K562 (cell line): ENCODE results near the gene AAMP. TPM values are rescaled to one million over a fixed set of nuclear protein-coding genes. Genes with fewer than 3 reads are reported as not detected.

ENCODE experiments used
- ATAC-seq: fragments of 200-7000 bp; cut with Tn5 transposase; 3 replicates; pipeline ENCODE4 v1.9.1; 2020; ENCODE audit warnings: moderate library complexity
- BruUV-seq: library from RNA; stranded (reverse); fragments of 400-500 nt; replicated peaks from 2 replicates; lab custom pipeline; 2021; lab: Mats Ljungman, UMichigan
- CTCF ChIA-PET: fragments of 300-600 bp; formaldehyde crosslinking; extraction: SDS; loops from one replicate; lab custom pipeline; 2021; ENCODE audit warnings: low intra/inter-chr PET ratio; lab: Yijun Ruan, JAX
- POLR2A ChIA-PET: fragments of 300-600, 350-650 bp; sonication (Branson Sonifier 250); formaldehyde crosslinking; extraction: SDS; loops from one replicate; lab custom pipeline; 2021; ENCODE audit warnings: antibody characterized with exemption, inconsistent platforms; lab: Yijun Ruan, JAX
- DNase-seq, 4 experiments: peaks; one replicate each; pipeline versions ENCODE4 v3.0.0 to v3.0.0-alpha.2; 2011 to 2018; ENCODE audit warnings: low spot score in 3 of 4, mixed read lengths in 3 of 4; ENCODE audit errors: extremely low read depth in 1 of 4
- FAIRE-seq: peaks from 2 replicates; lab custom pipeline; 2011; peaks lifted over from hg19 to GRCh38; lab: Jason Lieb, UNC
- H2AFZ ChIP-seq: 2 replicates; pipeline ENCODE4 v1.6.0; 2011; ENCODE audit warnings: low read depth, low read length, control low read depth, inconsistent platforms
- H3K27ac ChIP-seq: fragments of 200-600 bp; 3 replicates; pipeline ENCODE4 v1.8.0; 2011; ENCODE audit warnings: low read depth, mild to moderate bottlenecking, control low read depth, inconsistent platforms, low read length, moderate library complexity, mixed read lengths; ENCODE audit errors: extremely low read depth
- H3K27me3 ChIP-seq, 2 experiments: fragments of 300-600 bp in 1 of 2; 2 replicates in 1 of 2; 3 replicates in 1 of 2; pipeline versions ENCODE4 v1.6.0 to v1.8.0; 2011; ENCODE audit warnings: inconsistent platforms in 2 of 2, low read length in 2 of 2, mild to moderate bottlenecking in 1 of 2, mixed read lengths in 1 of 2, moderate library complexity in 1 of 2; ENCODE audit not compliant: control insufficient read depth in 2 of 2, insufficient read depth in 2 of 2
- H3K36me3 ChIP-seq: fragments of 300-600 bp; 3 replicates; pipeline ENCODE4 v1.8.0; 2011; ENCODE audit warnings: mild to moderate bottlenecking, low read length, inconsistent platforms; ENCODE audit not compliant: control insufficient read depth, insufficient read depth
- H3K4me1 ChIP-seq, 2 experiments: fragments of 200-600 bp in 1 of 2; replicated peaks in 1 of 2; 2 replicates in 1 of 2; 3 replicates in 1 of 2; pipeline versions ENCODE4 v1.5.1 to v1.8.0; 2011; ENCODE audit warnings: inconsistent platforms in 2 of 2, low read length in 2 of 2, mild to moderate bottlenecking in 1 of 2, mixed read lengths in 1 of 2, moderate library complexity in 1 of 2; ENCODE audit not compliant: control insufficient read depth in 2 of 2, insufficient read depth in 2 of 2
- H3K4me2 ChIP-seq: 2 replicates; pipeline ENCODE4 v1.6.1; 2011; ENCODE audit warnings: low read length, control low read depth, inconsistent platforms, mixed read lengths; ENCODE audit not compliant: insufficient read depth
- H3K4me3 ChIP-seq: fragments of 200-600 bp; sonication (generic), shearing (Covaris generic); 2 replicates; pipeline ENCODE4 v1.5.1; 2016; ENCODE audit warnings: control low read depth, inconsistent platforms
- H3K79me2 ChIP-seq: fragments of 200-600 bp; 3 replicates; pipeline ENCODE4 v1.8.0; 2011; ENCODE audit warnings: low read length, inconsistent platforms; ENCODE audit not compliant: control insufficient read depth, insufficient read depth
- H3K9ac ChIP-seq, 2 experiments: 2 replicates each; pipeline versions ENCODE4 v1.6.0 to v1.6.1; 2011; ENCODE audit warnings: low read depth in 2 of 2, low read length in 2 of 2, control low read depth in 1 of 2, inconsistent platforms in 1 of 2, mild to moderate bottlenecking in 1 of 2, mixed read lengths in 1 of 2; ENCODE audit not compliant: insufficient read depth in 1 of 2
- H3K9me1 ChIP-seq: one replicate; pipeline ENCODE4 v1.6.0; 2011; ENCODE audit warnings: inconsistent platforms, mild to moderate bottlenecking, low read length, moderate library complexity; ENCODE audit not compliant: control insufficient read depth, insufficient read depth
- H3K9me3 ChIP-seq: replicated peaks from 2 replicates; pipeline ENCODE4 v1.5.1; 2011; ENCODE audit warnings: low read depth, low read length, inconsistent platforms; ENCODE audit not compliant: control insufficient read depth, insufficient read depth
- H4K20me1 ChIP-seq: replicated peaks from 2 replicates; pipeline ENCODE4 v1.6.1; 2011; ENCODE audit warnings: low read length, inconsistent platforms, mixed read lengths; ENCODE audit not compliant: control insufficient read depth, insufficient read depth
- ADNP ChIP-seq: fragments of 200-800 bp; sonication (Bioruptor generic); IDR thresholded peaks from 2 replicates; pipeline ENCODE4 v1.6.1; 2016; ENCODE audit warnings: missing genetic modification characterization, missing compliant biosample characterization
- CHD1 ChIP-seq: fragments of 200-600 bp; sonication (generic); IDR thresholded peaks from one replicate; pipeline ENCODE4 v1.6.1; 2012; ENCODE audit warnings: mild to moderate bottlenecking, moderate library complexity, low read length, inconsistent platforms
- KDM4B ChIP-seq, 2 experiments: fragments of 450-650 bp in 1 of 2; sonication (generic) in 1 of 2; IDR thresholded peaks; 2 replicates each; pipeline ENCODE4 v1.6.1; 2016 to 2017; ENCODE audit warnings: borderline replicate concordance in 2 of 2, antibody characterized with exemption in 1 of 2, low read depth in 1 of 2, mild to moderate bottlenecking in 1 of 2
- MTA2 ChIP-seq: fragments of 450-650 bp; IDR thresholded peaks from 2 replicates; pipeline ENCODE4 v1.6.1; 2016; ENCODE audit warnings: low read depth
- NR2F6 ChIP-seq: fragments of 450-650 bp; formaldehyde crosslinking; IDR thresholded peaks from 2 replicates; pipeline ENCODE4 v1.4.0; 2020; ENCODE audit warnings: mild to moderate bottlenecking
- SP1 ChIP-seq: sonication (generic); formaldehyde crosslinking; IDR thresholded peaks from 2 replicates; pipeline ENCODE4 v1.8.1; 2022; ENCODE audit warnings: mild to moderate bottlenecking, missing genetic modification reagents
- ZNF143 ChIP-seq: sonication (generic); formaldehyde crosslinking; IDR thresholded peaks from 2 replicates; pipeline ENCODE4 v1.9.0; 2022; ENCODE audit warnings: mild to moderate bottlenecking, missing genetic modification reagents
- ZNF408 ChIP-seq: fragments of 250-450 bp; sonication (Bioruptor Pico); IDR thresholded peaks from 2 replicates; pipeline ENCODE4 v1.4.0; 2020; ENCODE audit warnings: low read depth, mild to moderate bottlenecking, moderate library complexity
- ZNF518B ChIP-seq: fragments of 250-450 bp; sonication (Bioruptor Pico); IDR thresholded peaks from 2 replicates; pipeline ENCODE4 v1.5.0; 2021; ENCODE audit warnings: mild to moderate bottlenecking, moderate library complexity
- ZNF589 ChIP-seq: fragments of 200-800 bp; sonication (Bioruptor generic); IDR thresholded peaks from 2 replicates; pipeline ENCODE4 v1.6.1; 2016; ENCODE audit warnings: low read depth, missing genetic modification characterization, missing compliant biosample characterization
- WGBS: fragments of 100-300 bp; shearing (Covaris generic); methylation state at CpG from one replicate; pipeline ENCODE4 v1.1.6; 2016; ENCODE audit warnings: low coverage, mixed read lengths; ENCODE audit not compliant: insufficient coverage; ENCODE audit errors: missing lambda C conversion rate; 5-methylcytosine and 5-hydroxymethylcytosine counted together
- in situ Hi-C: fragments of 300-500 bp; cut with MboI; formaldehyde crosslinking; loops from 4 replicates; pipeline ENCODE4 v1.15.0; 2018; ENCODE audit warnings: inconsistent platforms, mixed read lengths
- intact Hi-C: fragments of 100-400 bp; cut with micrococcal nuclease; formaldehyde crosslinking; loops from 2 replicates; pipeline ENCODE4 v1.14.2; 2022
- polyA plus RNA-seq, 8 experiments: library from polyadenylated mRNA; depleted of rRNA in 4 of 8; stranded (reverse) in 5 of 8; unstranded in 3 of 8; fragments of >200 nt; fragmentation: Nextera tagmentation in 2 of 8; fragmentation: Illumina TruSeq in 1 of 8; extraction: Ambion mirVana in 2 of 8; extraction: Trizol in 1 of 8; gene quantifications; 2 replicates each; pipeline versions ENCODE4 v1.2.1 to v1.2.3, GENCODE V29; 2011 to 2014; ENCODE audit warnings: inconsistent platforms in 1 of 8, missing spikeins in 1 of 8
- total RNA-seq, 7 experiments: library from RNA; depleted of rRNA in 6 of 7; stranded (reverse); fragments of >200 nt in 6 of 7; fragmentation: Illumina TruSeq in 2 of 7; extraction: Trizol in 2 of 7; gene quantifications; 2 replicates each; pipeline versions ENCODE4 v1.2.1 to v1.2.3, GENCODE V29; 2011 to 2021; ENCODE audit warnings: low replicate concordance in 1 of 7

The AAMP gene
- total and polyA plus RNA-seq, 9 of the 15 experiments (the other 6 are each of a cell fraction or from before 2014, with no cell fraction given), result 5.7 to 197 (median 94.1) TPM

- Histone ChIP-seq H3K27ac (no peak overlapping the region), H3K4me2 (no peak overlapping the region), H2AFZ (no peak overlapping the region), H3K9me1 (no peaks in the 10 kb centered on the region), H3K9ac (no peak overlapping the region), H3K9me3 (no peaks in the 10 kb centered on the region), H3K4me1 (peaks cover 0 to 21% of the 10 kb centered on the region in 2 experiments; a peak in 3 of 5 replicates), H4K20me1 (0 out of 2 replicates have a peak, but pooled peaks cover 5% of the 10 kb centered on the region), H3K79me2 (peaks cover 17% of the 10 kb centered on the region), H3K4me3 (no peak overlapping the region), H3K27me3 (no peaks in the 10 kb centered on the region), H3K36me3 (peaks cover 71% of the 10 kb centered on the region)
- TSS peak; percentile 38 for BruUV-seq
- ChIA-PET CTCF (no interaction called here), POLR2A (interaction anchor here (0.6 to 2.7 kb wide), 7 partner anchors 10 to 120 kb away, joined by 3 to 19 read pairs (median 4); no protein-coding TSS in a partner anchor)
- no peak for DNase-seq
- in situ Hi-C loops, result no loop called here
- WGBS, result 86% methylated on average over 1 of the region's 4 CpGs
- intact Hi-C loops, result loop anchor here (10.0 kb wide), 1 partner anchor 370 kb away; no protein-coding TSS in a partner anchor
- no peak for TF ChIP-seq KDM4B (IDR thresholded peaks at IDR 0.05; ENCODE audit: borderline replicate concordance in 2 of 2, low read depth in 1 of 2)
- TF ChIP-seq NR2F6 (CRISPR knock-in tag), result no peak
- ATAC-seq, result no peak
- no peak for FAIRE-seq
Observed at GRCh38 chr2:218274586-218274985, 4.6 kb upstream of the AAMP start.

GRCh38 chr2:218273908-218274249 is 3.9 kb upstream of the AAMP start:
- Histone ChIP-seq H3K9me3 (no peaks in the 10 kb centered on the region), H3K4me1 (peaks cover 4 to 25% of the 10 kb centered on the region in 2 experiments; a peak in 3 of 5 replicates), H3K36me3 (peaks cover 64% of the 10 kb centered on the region), H3K27me3 (no peaks in the 10 kb centered on the region), H3K79me2 (peaks cover 24% of the 10 kb centered on the region), H2AFZ (no peak overlapping the region), H4K20me1 (0 out of 2 replicates have a peak, but pooled peaks cover 8% of the 10 kb centered on the region), H3K9me1 (no peaks in the 10 kb centered on the region), H3K9ac (no peak overlapping the region), H3K27ac (no peak overlapping the region), H3K4me2 (no peak overlapping the region), H3K4me3 (no peak overlapping the region)
- ATAC-seq (no peak), FAIRE-seq (no peak), DNase-seq (no peak)
- intact Hi-C loops, result loop anchor here (2.0 to 10.0 kb wide), 2 partner anchors 13 to 371 kb away; no protein-coding TSS in a partner anchor
- 96% methylated on average over 2 of the region's 2 CpGs for WGBS
- no TSS peak for BruUV-seq
- ChIA-PET POLR2A (interaction anchor here (0.7 to 1.3 kb wide), 3 partner anchors 12 to 20 kb away, joined by 3 to 5 read pairs (median 3); no protein-coding TSS in a partner anchor), CTCF (interaction anchor here (0.7 to 2.0 kb wide), 4 partner anchors 11 to 375 kb away, joined by 4 to 8 read pairs (median 5); no protein-coding TSS in a partner anchor)
- in situ Hi-C loops, result no loop called here
- TF ChIP-seq ZNF408 (CRISPR knock-in tag) (no peak), ZNF589 (CRISPR knock-in tag) (no peak), ZNF143 (CRISPR knock-in tag) (no peak), ZNF518B (CRISPR knock-in tag) (no peak), SP1 (CRISPR knock-in tag) (no peak), ADNP (tag) (no peak), CHD1 (no peak), MTA2 (no peak)
